Measurements from ENCODE around the gene GFOD1.

GRCh38 chr6:13398421-13398994 is 88.9 kb downstream of the GFOD1 start:
- TF ChIP-seq CTCF (IDR thresholded peaks at IDR 0.05), result no peak
- no peak for TF ChIP-seq POLR2A (IDR thresholded peaks at IDR 0.05)

Measured in heart left ventricle (tissue), 13 donors.